Natural killer cell treated with Interleukin-12 subunit alpha and Interleukin-12 subunit beta and Interleukin-15 and Interleukin-18, amount 100 ng/mL, for 72 hours (primary cell): Measurements from ENCODE around the gene CAMK2G. TPM values are rescaled to one million over a fixed set of nuclear protein-coding genes. Genes with fewer than 3 reads are reported as not detected.
"Not testable (repeated sequence)": the region's sequence is repeated elsewhere in the genome, so short reads cannot be mapped to it uniquely, and the experiment has no call there.

Source experiments
- ATAC-seq, 2 donors: fragments of 150-1000 bp; cut with Tn5 transposase in 1 of 2; sonication (Bioruptor Pico), chemical (Tn5 transposase) in 1 of 2; 2 replicates each; pipeline ENCODE4 v1.10.0; 2021
- DNase-seq: peaks from one replicate; pipeline ENCODE4 v3.0.0; 2022; ENCODE audit warnings: low spot score
- H3K27ac Mint-ChIP-seq, 2 donors: 1 replicate in 1 of 2; 2 replicates in 1 of 2; pipeline ENCODE4 v1.8.0; 2022; ENCODE audit warnings: mixed read lengths in 2 of 2, mild to moderate bottlenecking in 1 of 2, moderate library complexity in 1 of 2
- H3K27me3 Mint-ChIP-seq, 2 donors: 1 replicate in 1 of 2; 2 replicates in 1 of 2; pipeline ENCODE4 v1.8.0; 2022; ENCODE audit warnings: mixed read lengths in 2 of 2
- H3K36me3 Mint-ChIP-seq: one replicate; pipeline ENCODE4 v1.8.0; 2022; ENCODE audit warnings: mixed read lengths
- H3K4me1 Mint-ChIP-seq, 2 donors: 1 replicate in 1 of 2; 2 replicates in 1 of 2; pipeline ENCODE4 v1.8.0; 2022; ENCODE audit warnings: low read depth in 2 of 2, mixed read lengths in 2 of 2, mild to moderate bottlenecking in 1 of 2
- H3K4me3 Mint-ChIP-seq: one replicate; pipeline ENCODE4 v1.8.0; 2022; ENCODE audit warnings: mixed read lengths
- H3K9me3 Mint-ChIP-seq: 2 replicates; pipeline ENCODE4 v1.8.0; 2022; ENCODE audit warnings: mixed read lengths
- total RNA-seq, 2 donors: library from RNA; stranded (reverse); gene quantifications; one replicate each; pipeline ENCODE4 v1.2.3, GENCODE V29; 2022

Gene CAMK2G
- total RNA-seq, 2 donors from 2014 or later = 6.9 to 15.3 TPM

- no peak overlapping the region for H3K27ac Mint-ChIP-seq
- no peak for ATAC-seq
- no peak overlapping the region for H3K4me3 Mint-ChIP-seq
- peaks cover under 1% of the 10 kb centered on the region for H3K36me3 Mint-ChIP-seq
- H3K4me1 Mint-ChIP-seq = peaks cover 0 to 4% of the 10 kb centered on the region in 2 donors
- DNase-seq = no peak
- no peaks in the 10 kb centered on the region for H3K9me3 Mint-ChIP-seq
- no peaks in the 10 kb centered on the region for H3K27me3 Mint-ChIP-seq
Measured at GRCh38 chr10:73841061-73841421, 33.3 kb downstream of the CAMK2G start.

DNA sequence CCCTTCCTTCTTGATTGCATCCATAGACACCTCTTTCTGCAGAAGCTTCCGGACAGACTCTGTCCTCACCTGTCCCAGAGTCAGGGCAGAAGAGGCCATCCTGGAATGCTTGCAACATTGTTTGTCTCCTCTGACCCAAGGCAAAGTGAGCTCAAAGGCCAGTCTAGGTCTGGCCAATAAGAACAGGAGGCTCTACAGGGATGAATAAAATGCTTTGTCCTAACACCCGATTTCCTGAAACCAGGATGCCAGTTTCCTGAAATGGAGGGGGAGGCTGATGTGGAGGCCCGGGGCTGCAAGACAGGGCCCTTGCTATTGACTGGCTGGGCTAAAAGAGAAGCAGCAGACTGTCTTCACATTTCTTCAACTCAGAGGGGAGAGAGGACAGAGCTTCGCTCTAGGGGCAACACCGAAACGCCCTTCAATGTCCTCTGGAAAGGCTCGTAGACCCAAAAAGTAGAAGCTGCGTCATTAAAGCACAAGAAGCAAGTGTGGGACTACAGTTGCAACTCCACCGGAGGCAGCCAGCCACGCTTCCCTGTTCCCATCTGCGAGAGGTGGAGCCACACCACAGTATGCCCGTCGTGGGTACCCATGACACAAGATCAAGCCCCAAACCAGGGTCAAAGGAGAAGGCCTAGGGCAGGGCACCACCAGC is 33.8 kb downstream of the CAMK2G start:
- no peak for DNase-seq
- ATAC-seq = peak in 1 of 2 donors; percentile 15
- Mint-ChIP-seq H3K9me3 (no peaks in the 10 kb centered on the region), H3K27ac (no peak overlapping the region), H3K4me3 (no peak overlapping the region), H3K36me3 (no peaks in the 10 kb centered on the region), H3K4me1 (peaks cover 0 to 4% of the 10 kb centered on the region in 2 donors), H3K27me3 (no peaks in the 10 kb centered on the region)

DNA sequence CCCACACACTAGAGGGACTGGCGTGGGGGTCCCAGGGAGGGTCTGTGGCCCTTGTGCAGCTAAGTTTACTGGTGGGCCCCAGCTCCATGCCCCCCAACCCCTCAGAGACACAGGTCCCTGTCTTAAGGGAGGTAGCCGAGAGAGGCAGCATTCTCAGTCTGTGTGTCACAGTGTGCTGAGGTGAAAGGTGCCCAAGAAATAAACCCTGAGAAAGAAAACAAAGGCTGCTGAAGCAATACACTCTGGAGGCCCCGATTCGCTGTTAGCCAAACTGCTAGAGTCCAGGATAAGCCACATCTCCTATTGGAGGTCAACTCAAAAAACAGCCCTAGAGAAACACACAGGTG is 34.3 kb downstream of the CAMK2G start:
- H3K27me3 Mint-ChIP-seq = no peaks in the 10 kb centered on the region
- H3K9me3 Mint-ChIP-seq = no peaks in the 10 kb centered on the region
- no peaks in the 10 kb centered on the region for H3K36me3 Mint-ChIP-seq
- no peak for ATAC-seq
- DNase-seq = no peak
- H3K4me1 Mint-ChIP-seq = peaks cover 0 to 4% of the 10 kb centered on the region in 2 donors
- H3K27ac Mint-ChIP-seq = no peak overlapping the region
- H3K4me3 Mint-ChIP-seq = no peak overlapping the region

GRCh38 chr10:73839276-73839966 is 34.9 kb downstream of the CAMK2G start:
- H3K4me1 Mint-ChIP-seq = peaks cover 0 to 4% of the 10 kb centered on the region in 2 donors
- no peak for DNase-seq
- ATAC-seq = peak in 1 of 2 donors; percentile 20
- no peaks in the 10 kb centered on the region for H3K27me3 Mint-ChIP-seq
- no peaks in the 10 kb centered on the region for H3K9me3 Mint-ChIP-seq
- no peaks in the 10 kb centered on the region for H3K36me3 Mint-ChIP-seq
- H3K4me3 Mint-ChIP-seq = no peak overlapping the region
- no peak overlapping the region for H3K27ac Mint-ChIP-seq

DNA sequence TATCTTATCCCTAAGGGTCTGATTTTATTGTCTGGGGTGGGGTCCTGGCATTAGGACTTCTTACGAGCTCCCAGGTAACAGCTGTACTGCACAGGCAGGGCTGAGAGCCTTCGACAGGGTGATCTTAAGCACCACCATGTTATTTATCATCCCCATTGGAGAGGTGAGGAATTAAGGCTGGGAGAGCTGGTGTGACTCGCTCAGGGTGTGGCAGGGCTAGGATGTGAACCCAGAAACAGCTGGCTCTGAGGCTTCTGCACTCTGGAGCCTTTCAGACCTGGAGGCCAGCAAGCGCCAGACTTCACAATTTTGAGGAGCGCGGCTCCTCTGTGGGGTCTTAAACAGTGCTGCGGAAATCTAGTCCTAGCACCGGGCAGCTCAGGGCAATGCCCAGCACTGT is 35.5 kb downstream of the CAMK2G start:
- Mint-ChIP-seq H3K4me1 (peaks cover 0 to 3% of the 10 kb centered on the region in 2 donors), H3K27me3 (no peaks in the 10 kb centered on the region), H3K27ac (no peak overlapping the region), H3K4me3 (no peak overlapping the region), H3K9me3 (no peaks in the 10 kb centered on the region), H3K36me3 (no peaks in the 10 kb centered on the region)
- DNase-seq (no peak), ATAC-seq (no peak)

- no peaks in the 10 kb centered on the region for H3K36me3 Mint-ChIP-seq
- DNase-seq = no peak
- H3K4me1 Mint-ChIP-seq = no peaks in the 10 kb centered on the region
- no peak for ATAC-seq
- H3K27me3 Mint-ChIP-seq = no peaks in the 10 kb centered on the region
- no peak overlapping the region for H3K4me3 Mint-ChIP-seq
- no peak overlapping the region for H3K27ac Mint-ChIP-seq
- no peaks in the 10 kb centered on the region for H3K9me3 Mint-ChIP-seq
Measured at GRCh38 chr10:73838008-73838567, 36.3 kb downstream of the CAMK2G start.

DNA sequence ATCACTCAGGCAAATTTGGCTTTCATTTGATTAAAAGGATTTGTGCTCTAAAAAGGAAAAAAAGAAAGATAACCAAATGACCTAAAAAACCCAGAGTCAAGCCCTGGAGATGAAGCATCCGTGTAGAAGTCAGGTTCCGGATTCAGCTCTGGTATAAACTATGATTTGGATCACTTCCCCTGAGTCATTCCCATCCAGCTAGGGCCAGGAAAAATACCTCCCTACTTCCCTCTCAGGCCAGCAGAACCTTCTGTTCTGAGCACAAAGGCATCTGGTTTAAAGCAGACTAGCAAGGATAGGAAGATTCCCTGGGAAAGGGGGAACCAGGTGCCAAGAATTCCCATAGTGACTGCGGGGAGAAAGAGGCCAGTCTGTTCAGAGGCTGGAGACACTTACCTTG is 37.3 kb downstream of the CAMK2G start:
- no peak for ATAC-seq
- Mint-ChIP-seq H3K4me1 (no peaks in the 10 kb centered on the region), H3K4me3 (no peak overlapping the region), H3K27me3 (no peaks in the 10 kb centered on the region), H3K27ac (no peak overlapping the region), H3K36me3 (no peaks in the 10 kb centered on the region), H3K9me3 (no peaks in the 10 kb centered on the region)
- DNase-seq = no peak

DNA sequence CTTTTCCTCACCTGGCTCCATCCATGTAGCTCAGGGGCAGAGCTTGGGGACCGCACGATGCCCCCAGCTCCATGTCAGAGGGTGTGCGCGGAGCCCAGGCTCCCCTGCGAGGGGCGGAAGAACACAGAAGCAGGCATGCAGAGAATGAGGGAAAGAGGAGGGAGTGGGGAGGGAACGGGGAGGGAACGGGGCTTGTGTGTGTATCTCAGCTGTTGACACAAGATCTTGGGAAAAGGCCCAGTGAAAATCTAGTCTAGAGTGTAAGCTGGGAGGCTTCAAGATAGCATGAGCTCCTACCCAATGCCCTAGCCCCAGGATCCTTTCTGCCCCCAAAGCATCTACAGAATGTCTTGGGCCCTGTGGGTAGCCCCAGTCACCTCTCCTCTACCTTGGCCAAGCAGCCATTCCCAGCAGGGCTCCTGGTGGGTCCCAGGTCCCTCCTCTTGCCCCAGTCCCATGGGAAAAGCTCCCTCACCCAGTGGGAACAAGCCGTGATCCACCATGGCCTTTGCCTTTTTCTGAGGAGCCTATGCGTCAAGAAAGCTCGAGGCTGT is 37.9 kb downstream of the CAMK2G start:
- DNase-seq = no peak
- Mint-ChIP-seq H3K27ac (peak overlapping the region in 1 of 2 donors; percentile 15), H3K4me1 (no peaks in the 10 kb centered on the region), H3K4me3 (no peak overlapping the region), H3K36me3 (no peaks in the 10 kb centered on the region), H3K9me3 (no peaks in the 10 kb centered on the region), H3K27me3 (no peaks in the 10 kb centered on the region)
- no peak for ATAC-seq

- not testable (repeated sequence) for H3K4me3 Mint-ChIP-seq, H3K27ac Mint-ChIP-seq, H3K4me1 Mint-ChIP-seq, H3K36me3 Mint-ChIP-seq, H3K9me3 Mint-ChIP-seq, ATAC-seq, H3K27me3 Mint-ChIP-seq, DNase-seq
Measured at GRCh38 chr10:73829090-73829489, 45.3 kb downstream of the CAMK2G start.

DNA sequence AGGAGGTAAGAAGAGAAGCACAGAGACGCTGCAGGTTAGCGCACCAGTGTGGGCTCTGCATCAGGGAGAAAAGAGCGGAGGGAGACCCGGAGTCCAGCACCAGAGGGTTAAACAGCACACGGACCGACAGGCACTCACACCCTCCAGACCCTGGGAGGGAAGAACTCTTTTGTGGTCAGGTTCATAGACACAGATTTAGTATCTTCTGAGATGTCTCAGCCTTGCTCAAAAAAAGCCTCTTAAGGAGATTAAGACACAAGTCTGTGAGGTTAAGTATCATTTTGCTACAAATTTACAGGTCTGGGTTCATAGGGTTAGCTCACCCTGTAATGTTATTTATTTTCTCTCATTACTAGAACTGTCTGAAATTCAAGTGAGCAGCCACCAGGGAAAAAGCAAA is 46.2 kb downstream of the CAMK2G start:
- DNase-seq (no peak), ATAC-seq (no peak)
- Mint-ChIP-seq H3K4me1 (no peaks in the 10 kb centered on the region), H3K27ac (peak overlapping the region in 1 of 2 donors; percentile 56), H3K4me3 (no peak overlapping the region), H3K9me3 (no peaks in the 10 kb centered on the region), H3K27me3 (no peaks in the 10 kb centered on the region), H3K36me3 (no peaks in the 10 kb centered on the region)

GRCh38 chr10:73827346-73828089 is 46.8 kb downstream of the CAMK2G start:
- no peaks in the 10 kb centered on the region for H3K4me1 Mint-ChIP-seq

GRCh38 chr10:73824146-73824725 is 50.1 kb downstream of the CAMK2G start:
- peaks cover 0 to 2% of the 10 kb centered on the region in 2 donors for H3K4me1 Mint-ChIP-seq
- no peak overlapping the region for H3K4me3 Mint-ChIP-seq
- no peaks in the 10 kb centered on the region for H3K36me3 Mint-ChIP-seq
- DNase-seq = peak; percentile 15
- no peaks in the 10 kb centered on the region for H3K27me3 Mint-ChIP-seq
- H3K27ac Mint-ChIP-seq = no peak overlapping the region
- H3K9me3 Mint-ChIP-seq = no peaks in the 10 kb centered on the region
- ATAC-seq = no peak

More at GRCh38 chr10:73827346-73828089, 46.8 kb downstream of the CAMK2G start:
- H3K27ac Mint-ChIP-seq = peak overlapping the region in 1 of 2 donors; percentile 56
- DNase-seq (peak; percentile 49), ATAC-seq (peak in 1 of 2 donors; percentile 28)
- H3K27me3 Mint-ChIP-seq = no peaks in the 10 kb centered on the region
- H3K9me3 Mint-ChIP-seq = no peaks in the 10 kb centered on the region
- H3K4me3 Mint-ChIP-seq = no peak overlapping the region
- H3K36me3 Mint-ChIP-seq = no peaks in the 10 kb centered on the region

- H3K9me3 Mint-ChIP-seq = no peaks in the 10 kb centered on the region
- no peak overlapping the region for H3K4me3 Mint-ChIP-seq
- H3K27me3 Mint-ChIP-seq = no peaks in the 10 kb centered on the region
- peak; percentile 10 for DNase-seq
- no peak overlapping the region for H3K27ac Mint-ChIP-seq
- H3K4me1 Mint-ChIP-seq = peaks cover 0 to 6% of the 10 kb centered on the region in 2 donors
- H3K36me3 Mint-ChIP-seq = no peaks in the 10 kb centered on the region
- ATAC-seq = no peak
Measured at GRCh38 chr10:73823391-73823790, 51.0 kb downstream of the CAMK2G start.
